Measurements from ENCODE around the gene ADRB2. TPM values are rescaled to one million over a fixed set of nuclear protein-coding genes. Genes with fewer than 3 reads are reported as not detected.
A peak's percentile ranks its signal among the peaks of the same experiment; 100 is the strongest.

Gene ADRB2
- total RNA-seq, 1 donor from 2014 or later, result 0.64 TPM

- no peak for DNase-seq (ENCODE audit: low read depth)
- Histone ChIP-seq H3K9me3 (ENCODE audit: insufficient read depth, low read depth, low read length) (no peaks in the 10 kb centered on the region), H3K36me3 (ENCODE audit: insufficient read depth, low read length) (no peaks in the 10 kb centered on the region), H3K9ac (ENCODE audit: low read length) (no peak overlapping the region), H3K27ac (ENCODE audit: low read depth, low read length) (no peak overlapping the region), H3K79me2 (ENCODE audit: insufficient read depth, low read length) (peaks cover 4% of the 10 kb centered on the region), H4K20me1 (ENCODE audit: insufficient read depth, low read length) (no peaks in the 10 kb centered on the region), H3K4me2 (ENCODE audit: low read length) (peak overlapping the region; percentile 99), H3K27me3 (ENCODE audit: insufficient read depth, low read length) (no peaks in the 10 kb centered on the region), H3K4me1 (ENCODE audit: insufficient read depth, low read length) (peaks cover 12% of the 10 kb centered on the region), H2AFZ (ENCODE audit: low read depth, low read length) (no peak overlapping the region), H3K4me3 (ENCODE audit: insufficient read depth, low read depth, low read length) (peak overlapping the region; percentile 11)
- no peak overlapping the region for H3K4me3 Mint-ChIP-seq (ENCODE audit: unreplicated experiment)
- H3K9me3 Mint-ChIP-seq (ENCODE audit: unreplicated experiment), result no peaks in the 10 kb centered on the region
- no peak overlapping the region for H3K27ac Mint-ChIP-seq (ENCODE audit: unreplicated experiment)
- TF ChIP-seq CTCF (IDR thresholded peaks at IDR 0.05; ENCODE audit: insufficient read depth, low read depth, low read length) (no peak), EZH2 (IDR thresholded peaks at IDR 0.05; ENCODE audit: insufficient read depth, low read length) (no peak)
- H3K36me3 Mint-ChIP-seq (ENCODE audit: low read depth, unreplicated experiment), result no peaks in the 10 kb centered on the region
- FAIRE-seq, result no peak
- H3K4me1 Mint-ChIP-seq (ENCODE audit: low read depth, unreplicated experiment), result peaks cover 16% of the 10 kb centered on the region
- H3K27me3 Mint-ChIP-seq (ENCODE audit: low read depth, unreplicated experiment), result no peaks in the 10 kb centered on the region
Observed at GRCh38 chr5:148829248-148829594, 2.8 kb downstream of the ADRB2 start.

GRCh38 chr5:148829734-148830133 is 3.3 kb downstream of the ADRB2 start:
- H3K36me3 ChIP-seq (ENCODE audit: insufficient read depth, low read length), result no peaks in the 10 kb centered on the region
- no peaks in the 10 kb centered on the region for H3K9me3 Mint-ChIP-seq (ENCODE audit: unreplicated experiment)
- no peaks in the 10 kb centered on the region for H4K20me1 ChIP-seq (ENCODE audit: insufficient read depth, low read length)
- FAIRE-seq (no peak), DNase-seq (ENCODE audit: low read depth) (no peak)
- H3K27me3 Mint-ChIP-seq (ENCODE audit: low read depth, unreplicated experiment), result no peaks in the 10 kb centered on the region
- TF ChIP-seq EZH2 (IDR thresholded peaks at IDR 0.05; ENCODE audit: insufficient read depth, low read length) (no peak), CTCF (IDR thresholded peaks at IDR 0.05; ENCODE audit: insufficient read depth, low read depth, low read length) (no peak)
- peaks cover 12% of the 10 kb centered on the region for H3K4me1 ChIP-seq (ENCODE audit: insufficient read depth, low read length)
- H3K4me2 ChIP-seq (ENCODE audit: low read length), result peak overlapping the region; percentile 99
- H3K36me3 Mint-ChIP-seq (ENCODE audit: low read depth, unreplicated experiment), result no peaks in the 10 kb centered on the region
- H3K27ac ChIP-seq (ENCODE audit: low read depth, low read length), result no peak overlapping the region
- H3K27me3 ChIP-seq (ENCODE audit: insufficient read depth, low read length), result no peaks in the 10 kb centered on the region
- H3K9ac ChIP-seq (ENCODE audit: low read length), result no peak overlapping the region
- peak overlapping the region; percentile 27 for H3K27ac Mint-ChIP-seq (ENCODE audit: unreplicated experiment)
- H3K4me1 Mint-ChIP-seq (ENCODE audit: low read depth, unreplicated experiment), result peaks cover 16% of the 10 kb centered on the region
- no peak overlapping the region for H3K4me3 ChIP-seq (ENCODE audit: insufficient read depth, low read depth, low read length)
- H2AFZ ChIP-seq (ENCODE audit: low read depth, low read length), result no peak overlapping the region
- no peak overlapping the region for H3K4me3 Mint-ChIP-seq (ENCODE audit: unreplicated experiment)
- H3K9me3 ChIP-seq (ENCODE audit: insufficient read depth, low read depth, low read length), result no peaks in the 10 kb centered on the region
- peaks cover 4% of the 10 kb centered on the region for H3K79me2 ChIP-seq (ENCODE audit: insufficient read depth, low read length)

GRCh38 chr5:148830211-148830610 is 3.8 kb downstream of the ADRB2 start:
- Histone ChIP-seq H3K4me3 (ENCODE audit: insufficient read depth, low read depth, low read length) (no peak overlapping the region), H3K9ac (ENCODE audit: low read length) (no peak overlapping the region), H3K27me3 (ENCODE audit: insufficient read depth, low read length) (no peaks in the 10 kb centered on the region), H3K9me3 (ENCODE audit: insufficient read depth, low read depth, low read length) (no peaks in the 10 kb centered on the region), H3K4me2 (ENCODE audit: low read length) (no peak overlapping the region), H4K20me1 (ENCODE audit: insufficient read depth, low read length) (no peaks in the 10 kb centered on the region), H3K4me1 (ENCODE audit: insufficient read depth, low read length) (peaks cover 12% of the 10 kb centered on the region), H3K36me3 (ENCODE audit: insufficient read depth, low read length) (no peaks in the 10 kb centered on the region), H3K79me2 (ENCODE audit: insufficient read depth, low read length) (peaks cover 4% of the 10 kb centered on the region), H3K27ac (ENCODE audit: low read depth, low read length) (no peak overlapping the region), H2AFZ (ENCODE audit: low read depth, low read length) (no peak overlapping the region)
- Mint-ChIP-seq H3K4me1 (ENCODE audit: low read depth, unreplicated experiment) (peaks cover 16% of the 10 kb centered on the region), H3K27ac (ENCODE audit: unreplicated experiment) (no peak overlapping the region), H3K4me3 (ENCODE audit: unreplicated experiment) (no peak overlapping the region), H3K9me3 (ENCODE audit: unreplicated experiment) (no peaks in the 10 kb centered on the region), H3K36me3 (ENCODE audit: low read depth, unreplicated experiment) (no peaks in the 10 kb centered on the region), H3K27me3 (ENCODE audit: low read depth, unreplicated experiment) (no peaks in the 10 kb centered on the region)
- TF ChIP-seq EZH2 (IDR thresholded peaks at IDR 0.05; ENCODE audit: insufficient read depth, low read length) (no peak), CTCF (IDR thresholded peaks at IDR 0.05; ENCODE audit: insufficient read depth, low read depth, low read length) (no peak)
- DNase-seq (ENCODE audit: low read depth) (no peak), FAIRE-seq (no peak)

Measured in astrocyte (in vitro differentiated cells and primary cell).